Effector memory CD4-positive, alpha-beta T cell (primary cell): ENCODE results near the gene PRKCZ.

Source experiments
- DNase-seq, 3 donors: peaks; one replicate each; pipeline ENCODE4 v3.0.0-alpha.2; 2020
- H3K27ac ChIP-seq: 2 replicates; pipeline ENCODE4 v1.7.0; 2013; ENCODE audit warnings: mild to moderate bottlenecking, low read length, moderate library complexity; ENCODE audit not compliant: insufficient read depth, poor library complexity, severe bottlenecking
- H3K27me3 ChIP-seq: replicated peaks from 2 replicates; pipeline ENCODE4 v1.7.0; 2013; ENCODE audit warnings: mild to moderate bottlenecking, low read length; ENCODE audit not compliant: insufficient read depth, control insufficient read depth, poor library complexity, severe bottlenecking
- H3K36me3 ChIP-seq: 2 replicates; pipeline ENCODE4 v1.7.0; 2013; ENCODE audit warnings: mild to moderate bottlenecking, low read length, moderate library complexity; ENCODE audit not compliant: control insufficient read depth, insufficient read depth
- H3K4me1 ChIP-seq: 2 replicates; pipeline ENCODE4 v1.7.0; 2013; ENCODE audit warnings: low read length, mild to moderate bottlenecking; ENCODE audit not compliant: control insufficient read depth, insufficient read depth, poor library complexity, severe bottlenecking
- H3K4me3 ChIP-seq: 2 replicates; pipeline ENCODE4 v1.7.0; 2013; ENCODE audit warnings: low read length, low read depth, mild to moderate bottlenecking; ENCODE audit not compliant: insufficient read depth, poor library complexity, severe bottlenecking
- H3K9me3 ChIP-seq: 2 replicates; pipeline ENCODE4 v1.7.0; 2013; ENCODE audit warnings: mild to moderate bottlenecking, low read length, moderate library complexity; ENCODE audit not compliant: control insufficient read depth

The PRKCZ gene

GRCh38 chr1:2213576-2214505 lies 163.6 kb downstream of the PRKCZ start:
- Histone ChIP-seq H3K4me1 (peaks cover 12% of the 10 kb centered on the region), H3K36me3 (no peaks in the 10 kb centered on the region), H3K9me3 (no peaks in the 10 kb centered on the region), H3K4me3 (no peak overlapping the region), H3K27me3 (no peaks in the 10 kb centered on the region), H3K27ac (no peak overlapping the region)
- DNase-seq, result no peak

GRCh38 chr1:2214541-2215241 lies 164.5 kb downstream of the PRKCZ start:
- Histone ChIP-seq H3K27me3 (no peaks in the 10 kb centered on the region), H3K4me3 (no peak overlapping the region), H3K36me3 (no peaks in the 10 kb centered on the region), H3K9me3 (no peaks in the 10 kb centered on the region), H3K27ac (no peak overlapping the region), H3K4me1 (peaks cover 12% of the 10 kb centered on the region)
- no peak for DNase-seq

GRCh38 chr1:2215329-2215728 lies 165.1 kb downstream of the PRKCZ start:
- no peak overlapping the region for H3K27ac ChIP-seq
- DNase-seq, result no peak
- H3K36me3 ChIP-seq, result no peaks in the 10 kb centered on the region
- H3K9me3 ChIP-seq, result no peaks in the 10 kb centered on the region
- H3K4me3 ChIP-seq, result no peak overlapping the region
- no peaks in the 10 kb centered on the region for H3K27me3 ChIP-seq
- peaks cover 12% of the 10 kb centered on the region for H3K4me1 ChIP-seq

GRCh38 chr1:2215909-2216766 lies 165.9 kb downstream of the PRKCZ start:
- no peak overlapping the region for H3K4me3 ChIP-seq
- H3K4me1 ChIP-seq, result peaks cover 12% of the 10 kb centered on the region
- no peak overlapping the region for H3K27ac ChIP-seq
- DNase-seq, result no peak
- H3K9me3 ChIP-seq, result no peaks in the 10 kb centered on the region
- H3K36me3 ChIP-seq, result no peaks in the 10 kb centered on the region
- H3K27me3 ChIP-seq, result no peaks in the 10 kb centered on the region

- Histone ChIP-seq H3K4me1 (peaks cover 12% of the 10 kb centered on the region), H3K36me3 (no peaks in the 10 kb centered on the region), H3K4me3 (no peak overlapping the region), H3K27ac (no peak overlapping the region), H3K27me3 (no peaks in the 10 kb centered on the region), H3K9me3 (no peaks in the 10 kb centered on the region)
- no peak for DNase-seq
Observed at GRCh38 chr1:2216767-2217058, 166.5 kb downstream of the PRKCZ start.

- Histone ChIP-seq H3K9me3 (no peaks in the 10 kb centered on the region), H3K4me1 (no peaks in the 10 kb centered on the region), H3K4me3 (no peak overlapping the region), H3K27ac (no peak overlapping the region), H3K27me3 (no peaks in the 10 kb centered on the region), H3K36me3 (no peaks in the 10 kb centered on the region)
- no peak for DNase-seq
Observed at GRCh38 chr1:2221271-2221670, 171.1 kb downstream of the PRKCZ start.

GRCh38 chr1:2224170-2224584 lies 174.0 kb downstream of the PRKCZ start:
- Histone ChIP-seq H3K36me3 (no peaks in the 10 kb centered on the region), H3K4me3 (no peak overlapping the region), H3K4me1 (peaks cover 5% of the 10 kb centered on the region), H3K9me3 (no peaks in the 10 kb centered on the region), H3K27ac (no peak overlapping the region), H3K27me3 (no peaks in the 10 kb centered on the region)
- no peak for DNase-seq

GRCh38 chr1:2224631-2225428 lies 174.6 kb downstream of the PRKCZ start:
- peaks cover 2% of the 10 kb centered on the region for H3K36me3 ChIP-seq
- no peak overlapping the region for H3K4me3 ChIP-seq
- H3K9me3 ChIP-seq, result no peaks in the 10 kb centered on the region
- H3K4me1 ChIP-seq, result peaks cover 5% of the 10 kb centered on the region
- H3K27ac ChIP-seq, result no peak overlapping the region
- H3K27me3 ChIP-seq, result no peaks in the 10 kb centered on the region
- no peak for DNase-seq

GRCh38 chr1:2226525-2227345 lies 176.5 kb downstream of the PRKCZ start:
- peaks cover 8% of the 10 kb centered on the region for H3K4me1 ChIP-seq
- peak overlapping the region; percentile 32 for H3K4me3 ChIP-seq
- DNase-seq, result no peak
- H3K36me3 ChIP-seq, result peaks cover 5% of the 10 kb centered on the region
- H3K27ac ChIP-seq, result peak overlapping the region; percentile 61
- no peaks in the 10 kb centered on the region for H3K9me3 ChIP-seq
- H3K27me3 ChIP-seq, result no peaks in the 10 kb centered on the region
